Measurements from ENCODE around the gene DLX1. TPM values are rescaled to one million over a fixed set of nuclear protein-coding genes. Genes with fewer than 3 reads are reported as not detected.

DLX1 gene
- total RNA-seq, 1 experiment from 2014 or later = 0.87 TPM

GRCh38 chr2:172106108-172106961, 21.0 kb downstream of the DLX1 start:
- Histone ChIP-seq H4K20me1 (ENCODE audit: insufficient read depth) (no peaks in the 10 kb centered on the region), H3K27me3 (ENCODE audit: insufficient read depth, low read depth) (no peaks in the 10 kb centered on the region), H2AFZ (no peak overlapping the region), H3K9me3 (ENCODE audit: insufficient read depth, low read depth) (no peaks in the 10 kb centered on the region), H3K4me3 (no peak overlapping the region), H3K4me2 (no peak overlapping the region), H3K27ac (no peak overlapping the region), H3F3A (ENCODE audit: insufficient read depth, low read depth) (peaks cover 12% of the 10 kb centered on the region; the same call in 1 of the 2 replicates), H3K36me3 (ENCODE audit: low read depth) (no peaks in the 10 kb centered on the region), H3K9me2 (ENCODE audit: insufficient read depth) (no peaks in the 10 kb centered on the region), H3K4me1 (replicated peaks; ENCODE audit: insufficient read depth) (peaks cover 10% of the 10 kb centered on the region), H3K79me2 (ENCODE audit: low read depth) (no peaks in the 10 kb centered on the region)
- intact Hi-C loops (cut with micrococcal nuclease; ENCODE audit: unreplicated experiment) = loop anchor here (10.0 kb wide), 2 partner anchors 672 to 1132 kb away; partner anchors contain the start of genes DCAF17 and METTL8
- TF ChIP-seq CTCF (conservative IDR thresholded peaks at IDR 0.05) = no peak
- TF ChIP-seq EZH2 (IDR thresholded peaks at IDR 0.05; ENCODE audit: low read depth) = no peak
- ChIA-PET CTCF (interaction anchor here (0.6 to 1.3 kb wide), 5 partner anchors 11 to 943 kb away, joined by 3 to 5 read pairs (median 5); no protein-coding TSS in a partner anchor), POLR2A (ENCODE audit: unreplicated experiment) (interaction anchor here (0.6 kb wide), 2 partner anchors 74 to 662 kb away, joined by 5 to 7 read pairs; no protein-coding TSS in a partner anchor)
- no TSS peak for BruUV-seq (replicated peaks)
- no peak for DNase-seq

GRCh38 chr2:172107690-172108586, 22.6 kb downstream of the DLX1 start:
- ChIA-PET CTCF (interaction anchor here (0.6 kb wide), 1 partner anchor 72 kb away, joined by 3 read pairs; no protein-coding TSS in a partner anchor), POLR2A (ENCODE audit: unreplicated experiment) (no interaction called here)
- H4K20me1 ChIP-seq (ENCODE audit: insufficient read depth) = no peaks in the 10 kb centered on the region
- no peak overlapping the region for H3K27ac ChIP-seq
- H3K4me3 ChIP-seq = no peak overlapping the region
- no peaks in the 10 kb centered on the region for H3K9me2 ChIP-seq (ENCODE audit: insufficient read depth)
- no peaks in the 10 kb centered on the region for H3K9me3 ChIP-seq (ENCODE audit: insufficient read depth, low read depth)
- TF ChIP-seq CTCF (conservative IDR thresholded peaks at IDR 0.05) = no peak
- TF ChIP-seq EZH2 (IDR thresholded peaks at IDR 0.05; ENCODE audit: low read depth) = no peak
- intact Hi-C loops (cut with micrococcal nuclease; ENCODE audit: unreplicated experiment) = loop anchor here (10.0 kb wide), 2 partner anchors 673 to 1133 kb away; partner anchors contain the start of genes DCAF17 and METTL8
- no TSS peak for BruUV-seq (replicated peaks)
- H3K27me3 ChIP-seq (ENCODE audit: insufficient read depth, low read depth) = no peaks in the 10 kb centered on the region
- no peaks in the 10 kb centered on the region for H3K36me3 ChIP-seq (ENCODE audit: low read depth)
- H2AFZ ChIP-seq = no peak overlapping the region
- no peaks in the 10 kb centered on the region for H3K79me2 ChIP-seq (ENCODE audit: low read depth)
- no peak overlapping the region for H3K4me2 ChIP-seq
- no peak for DNase-seq
- peaks cover 5% of the 10 kb centered on the region for H3K4me1 ChIP-seq (replicated peaks; ENCODE audit: insufficient read depth)
- peaks cover 11% of the 10 kb centered on the region; the same call in 1 of the 2 replicates for H3F3A ChIP-seq (ENCODE audit: insufficient read depth, low read depth)

- Histone ChIP-seq H2AFZ (no peak overlapping the region), H4K20me1 (ENCODE audit: insufficient read depth) (no peaks in the 10 kb centered on the region), H3K4me1 (replicated peaks; ENCODE audit: insufficient read depth) (peaks cover 2% of the 10 kb centered on the region), H3K36me3 (ENCODE audit: low read depth) (no peaks in the 10 kb centered on the region), H3K27me3 (ENCODE audit: insufficient read depth, low read depth) (no peaks in the 10 kb centered on the region), H3F3A (ENCODE audit: insufficient read depth, low read depth) (peaks cover 5% of the 10 kb centered on the region; the same call in 1 of the 2 replicates), H3K27ac (no peak overlapping the region), H3K4me3 (no peak overlapping the region), H3K9me2 (ENCODE audit: insufficient read depth) (no peaks in the 10 kb centered on the region), H3K79me2 (ENCODE audit: low read depth) (no peaks in the 10 kb centered on the region), H3K4me2 (no peak overlapping the region), H3K9me3 (ENCODE audit: insufficient read depth, low read depth) (no peaks in the 10 kb centered on the region)
- TF ChIP-seq EZH2 (IDR thresholded peaks at IDR 0.05; ENCODE audit: low read depth) = no peak
- no peak for TF ChIP-seq CTCF (conservative IDR thresholded peaks at IDR 0.05)
- intact Hi-C loops (cut with micrococcal nuclease; ENCODE audit: unreplicated experiment) = loop anchor here (10.0 kb wide), 2 partner anchors 674 to 1134 kb away; partner anchors contain the start of genes DCAF17 and METTL8
- ChIA-PET CTCF (no interaction called here), POLR2A (ENCODE audit: unreplicated experiment) (no interaction called here)
- BruUV-seq (replicated peaks) = no TSS peak
- no peak for DNase-seq
These were observed 23.3 kb downstream of the DLX1 start for GRCh38 chr2:172108587-172108930.

Data from PC-9 (cell line).